OCI-LY7 (cell line): ENCODE data around the gene MTFMT. TPM values are rescaled to one million over a fixed set of nuclear protein-coding genes. Genes with fewer than 3 reads are reported as not detected.

Source experiments
- BruUV-seq: library from RNA; stranded (reverse); fragments of 400-500 nt; replicated peaks from 2 replicates; lab custom pipeline; 2021; lab: Mats Ljungman, UMichigan
- CTCF ChIA-PET: fragments of 300-600 bp; sonication (Branson Sonifier 250); formaldehyde crosslinking; loops from one replicate; lab custom pipeline; 2022; ENCODE audit warnings: antibody characterized with exemption; ENCODE audit not compliant: unreplicated experiment; lab: Charles Lee
- POLR2A ChIA-PET: fragments of 300-600 bp; sonication (Branson Sonifier 250); formaldehyde crosslinking; loops from one replicate; lab custom pipeline; 2022; ENCODE audit warnings: antibody characterized with exemption; lab: Charles Lee
- DNase-seq: peaks from one replicate; pipeline ENCODE4 v3.0.0-alpha.2; 2015; ENCODE audit warnings: low spot score
- H2AFZ ChIP-seq: fragments of 200-600 bp; sonication (generic), shearing (Covaris generic); 2 replicates; pipeline ENCODE4 v1.6.1; 2014; ENCODE audit warnings: mild to moderate bottlenecking, antibody characterized with exemption, low read length, moderate library complexity
- H3K27ac ChIP-seq: fragments of 200-600 bp; sonication (generic); 2 replicates; pipeline ENCODE4 v1.5.1; 2014; ENCODE audit warnings: mixed run types, low read depth, mild to moderate bottlenecking, moderate library complexity, low read length, inconsistent platforms; ENCODE audit not compliant: poor library complexity, severe bottlenecking
- H3K36me3 ChIP-seq: fragments of 200-600 bp; sonication (generic); 2 replicates; pipeline ENCODE4 v1.6.1; 2014; ENCODE audit warnings: mild to moderate bottlenecking, antibody characterized with exemption, low read length, moderate library complexity, mixed read lengths; ENCODE audit not compliant: insufficient read depth
- H3K4me1 ChIP-seq: fragments of 200-600 bp; sonication (generic); 2 replicates; pipeline ENCODE4 v1.5.1; 2014; ENCODE audit warnings: mild to moderate bottlenecking, low read length; ENCODE audit not compliant: insufficient read depth, poor library complexity, severe bottlenecking
- H3K4me2 ChIP-seq: fragments of 200-600 bp; sonication (generic); 2 replicates; pipeline ENCODE4 v1.6.1; 2014; ENCODE audit warnings: mild to moderate bottlenecking, low read length
- H3K4me3 ChIP-seq: fragments of 200-600 bp; sonication (generic); 2 replicates; pipeline ENCODE4 v1.5.1; 2014; ENCODE audit warnings: mild to moderate bottlenecking, low read depth, low read length; ENCODE audit not compliant: poor library complexity, severe bottlenecking
- H3K79me2 ChIP-seq: fragments of 200-600 bp; sonication (generic); 2 replicates; pipeline ENCODE4 v1.6.1; 2016; ENCODE audit warnings: low read depth, mild to moderate bottlenecking, low read length, moderate library complexity, mixed read lengths; ENCODE audit not compliant: insufficient read depth
- H3K9me2 ChIP-seq: fragments of 200-600 bp; sonication (generic); 2 replicates; pipeline ENCODE4 v1.6.1; 2016; ENCODE audit warnings: mild to moderate bottlenecking, low read length, mixed read lengths; ENCODE audit not compliant: insufficient read depth
- H3K9me3 ChIP-seq: fragments of 200-600 bp; sonication (generic); 2 replicates; pipeline ENCODE4 v1.6.1; 2014; ENCODE audit warnings: mild to moderate bottlenecking, mixed run types, low read length, mixed read lengths
- H4K20me1 ChIP-seq: fragments of 200-600 bp; sonication (generic); 2 replicates; pipeline ENCODE4 v1.6.1; 2014; ENCODE audit warnings: mild to moderate bottlenecking, antibody characterized with exemption, low read length, moderate library complexity, mixed read lengths; ENCODE audit not compliant: insufficient read depth
- EZH2phosphoT487 ChIP-seq: fragments of 200-600 bp; sonication (generic); IDR thresholded peaks from 2 replicates; pipeline ENCODE4 v1.6.1; 2018; ENCODE audit warnings: low read depth, borderline replicate concordance, mild to moderate bottlenecking, mixed run types, antibody characterized with exemption, low read length, moderate library complexity, mixed read lengths
- intact Hi-C: fragments of 100-400 bp; cut with micrococcal nuclease; formaldehyde crosslinking; loops from one replicate; pipeline ENCODE4 v1.10.0; 2022; ENCODE audit not compliant: unreplicated experiment
- total RNA-seq, 2 experiments: library from RNA; depleted of rRNA in 1 of 2; stranded (reverse); fragments of >200 nt in 1 of 2; shearing (Covaris generic) in 1 of 2; gene quantifications; 2 replicates each; pipeline ENCODE4 v1.2.3, GENCODE V29; 2014 to 2022
- TF ChIP-seq, protein P1 (sequence below): fragments of 200-600 bp; sonication (generic); conservative IDR thresholded peaks from 2 replicates; pipeline ENCODE4 v1.5.1; 2014; ENCODE audit warnings: mild to moderate bottlenecking, antibody characterized with exemption, low read length, moderate library complexity, mixed read lengths

MTFMT gene
- total RNA-seq, 2 experiments from 2014 or later: 9.7 to 19.0 TPM

DNA sequence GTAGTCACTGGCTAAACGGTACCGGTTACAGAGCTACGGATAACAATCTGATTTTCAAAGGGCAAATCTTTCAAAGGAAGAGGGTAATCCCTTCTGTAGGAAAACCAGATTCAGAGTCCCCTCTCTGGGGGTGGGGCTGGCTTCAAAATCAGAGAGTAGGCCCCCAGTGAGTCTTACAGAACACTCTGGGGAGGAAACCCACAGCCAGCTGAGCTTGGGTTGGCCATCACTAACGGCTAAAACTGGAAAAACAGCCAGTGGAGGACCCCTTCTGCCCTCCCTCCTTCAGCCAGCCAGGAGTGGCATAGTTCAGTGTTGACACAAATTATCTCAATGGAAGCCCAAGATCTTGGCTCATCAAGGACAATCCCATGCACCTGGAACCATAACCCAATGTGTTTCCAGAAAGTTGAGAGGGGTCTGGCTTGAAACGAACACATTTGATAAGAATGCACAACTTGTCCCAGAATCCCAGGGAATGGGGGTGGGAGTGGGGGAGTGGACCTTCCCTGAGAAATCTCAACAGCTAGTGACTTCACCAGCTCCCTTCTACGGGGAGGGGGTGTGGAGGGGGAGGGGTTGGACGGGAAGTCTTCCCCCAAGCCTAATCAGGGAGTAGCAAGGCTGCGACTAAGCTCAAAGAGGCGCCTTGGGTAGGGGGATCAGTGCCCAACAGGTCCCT, 37.3 kb upstream of the MTFMT start:
- Histone ChIP-seq H3K9me3 (no peaks in the 10 kb centered on the region), H3K4me3 (no peak overlapping the region), H2AFZ (no peak overlapping the region), H3K27ac (no peak overlapping the region), H3K36me3 (no peaks in the 10 kb centered on the region), H3K4me1 (no peaks in the 10 kb centered on the region), H3K79me2 (no peaks in the 10 kb centered on the region), H4K20me1 (no peaks in the 10 kb centered on the region), H3K9me2 (no peaks in the 10 kb centered on the region), H3K4me2 (no peak overlapping the region)
- no peak for DNase-seq
- POLR2A ChIA-PET: no interaction called here
- TF ChIP-seq, protein P1, sequence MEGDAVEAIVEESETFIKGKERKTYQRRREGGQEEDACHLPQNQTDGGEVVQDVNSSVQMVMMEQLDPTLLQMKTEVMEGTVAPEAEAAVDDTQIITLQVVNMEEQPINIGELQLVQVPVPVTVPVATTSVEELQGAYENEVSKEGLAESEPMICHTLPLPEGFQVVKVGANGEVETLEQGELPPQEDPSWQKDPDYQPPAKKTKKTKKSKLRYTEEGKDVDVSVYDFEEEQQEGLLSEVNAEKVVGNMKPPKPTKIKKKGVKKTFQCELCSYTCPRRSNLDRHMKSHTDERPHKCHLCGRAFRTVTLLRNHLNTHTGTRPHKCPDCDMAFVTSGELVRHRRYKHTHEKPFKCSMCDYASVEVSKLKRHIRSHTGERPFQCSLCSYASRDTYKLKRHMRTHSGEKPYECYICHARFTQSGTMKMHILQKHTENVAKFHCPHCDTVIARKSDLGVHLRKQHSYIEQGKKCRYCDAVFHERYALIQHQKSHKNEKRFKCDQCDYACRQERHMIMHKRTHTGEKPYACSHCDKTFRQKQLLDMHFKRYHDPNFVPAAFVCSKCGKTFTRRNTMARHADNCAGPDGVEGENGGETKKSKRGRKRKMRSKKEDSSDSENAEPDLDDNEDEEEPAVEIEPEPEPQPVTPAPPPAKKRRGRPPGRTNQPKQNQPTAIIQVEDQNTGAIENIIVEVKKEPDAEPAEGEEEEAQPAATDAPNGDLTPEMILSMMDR: no peak
- TF ChIP-seq EZH2phosphoT487: no peak
- no TSS peak for BruUV-seq
- intact Hi-C loops: no loop called here
- CTCF ChIA-PET: interaction anchor here (0.6 kb wide), 1 partner anchor 141 kb away, joined by 11 read pairs; no protein-coding TSS in a partner anchor

DNA sequence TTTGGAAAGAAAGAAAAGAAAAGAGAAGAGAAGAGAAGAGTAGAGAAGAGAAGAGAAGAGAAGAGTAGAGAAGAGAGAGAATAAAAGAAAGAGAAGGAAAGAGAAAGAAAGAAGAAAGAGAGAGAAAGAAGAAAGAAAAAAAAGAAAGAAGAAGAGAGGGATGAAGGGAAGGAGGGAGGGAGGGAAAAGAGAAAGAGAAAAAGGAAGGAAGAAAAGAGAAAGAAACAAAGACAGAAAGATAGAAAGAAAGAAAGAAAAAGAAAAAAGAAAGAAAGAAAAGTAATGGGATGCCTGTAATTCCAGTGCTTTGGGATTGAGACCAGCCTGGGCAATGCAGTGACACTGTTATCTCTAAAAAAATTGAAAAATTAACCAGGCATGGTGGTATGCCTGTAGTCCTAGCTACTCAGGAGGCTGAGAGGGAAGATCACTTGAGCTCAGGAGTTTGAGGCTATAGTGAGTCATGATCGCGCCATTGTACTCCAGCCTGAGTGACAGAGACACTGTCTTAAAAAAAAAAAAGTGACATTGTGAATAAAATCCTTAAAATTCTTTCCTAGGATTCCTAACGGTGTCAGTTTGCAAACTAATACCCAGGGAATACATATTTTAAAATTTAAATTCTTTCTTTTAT, 36.7 kb upstream of the MTFMT start:
- Histone ChIP-seq H3K79me2 (no peaks in the 10 kb centered on the region), H2AFZ (no peak overlapping the region), H4K20me1 (no peaks in the 10 kb centered on the region), H3K4me1 (no peaks in the 10 kb centered on the region), H3K9me2 (no peaks in the 10 kb centered on the region), H3K4me3 (no peak overlapping the region), H3K27ac (no peak overlapping the region), H3K9me3 (no peaks in the 10 kb centered on the region), H3K36me3 (no peaks in the 10 kb centered on the region), H3K4me2 (no peak overlapping the region)
- no peak for DNase-seq
- TF ChIP-seq EZH2phosphoT487: no peak
- TF ChIP-seq, protein P1: no peak
- CTCF ChIA-PET: no interaction called here
- intact Hi-C loops: no loop called here
- POLR2A ChIA-PET: interaction anchor here (0.7 kb wide), 1 partner anchor 705 kb away, joined by 4 read pairs; no protein-coding TSS in a partner anchor
- no TSS peak for BruUV-seq

DNA sequence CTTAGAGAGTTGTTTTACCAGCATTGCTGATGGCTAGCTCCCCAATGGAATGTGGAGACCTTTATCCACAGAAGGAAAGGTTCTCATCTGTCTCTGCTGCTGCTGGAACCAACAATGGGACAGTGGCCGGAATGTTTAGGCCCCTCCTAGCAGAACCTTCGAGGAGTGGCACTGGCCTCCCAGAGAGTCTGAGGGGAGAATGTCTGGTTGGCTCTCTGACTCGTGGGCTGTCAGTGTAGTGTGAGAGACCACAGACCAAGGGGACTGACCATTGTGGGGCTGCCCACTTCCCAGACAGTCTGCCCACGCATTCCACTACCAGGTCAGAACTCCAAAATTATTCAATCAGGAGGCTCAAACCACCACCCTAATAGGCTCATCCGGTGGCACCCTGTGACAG, 33.3 kb upstream of the MTFMT start:
- H3K4me3 ChIP-seq: no peak overlapping the region
- DNase-seq: no peak
- no peak overlapping the region for H2AFZ ChIP-seq
- H4K20me1 ChIP-seq: no peaks in the 10 kb centered on the region
- intact Hi-C loops: no loop called here
- H3K9me2 ChIP-seq: no peaks in the 10 kb centered on the region
- BruUV-seq: no TSS peak
- no peak overlapping the region for H3K27ac ChIP-seq
- no peaks in the 10 kb centered on the region for H3K36me3 ChIP-seq
- no peaks in the 10 kb centered on the region for H3K4me1 ChIP-seq
- H3K4me2 ChIP-seq: no peak overlapping the region
- ChIA-PET CTCF (no interaction called here), POLR2A (interaction anchor here (0.5 kb wide), 1 partner anchor 183 kb away, joined by 5 read pairs; no protein-coding TSS in a partner anchor)
- H3K9me3 ChIP-seq: no peaks in the 10 kb centered on the region
- TF ChIP-seq EZH2phosphoT487: no peak
- TF ChIP-seq, protein P1: no peak
- no peaks in the 10 kb centered on the region for H3K79me2 ChIP-seq
